CD4-positive, alpha-beta T cell treated with Interleukin-15 for 4 hours (primary cell): ENCODE data around the gene PAPPA.

Experiments
- DNase-seq: peaks from one replicate; pipeline ENCODE4 v3.0.0-alpha.2; 2020; ENCODE audit warnings: low spot score

Gene PAPPA

GRCh38 chr9:116387934-116388698 is 234.5 kb downstream of the PAPPA start:
- no peak for DNase-seq

DNA sequence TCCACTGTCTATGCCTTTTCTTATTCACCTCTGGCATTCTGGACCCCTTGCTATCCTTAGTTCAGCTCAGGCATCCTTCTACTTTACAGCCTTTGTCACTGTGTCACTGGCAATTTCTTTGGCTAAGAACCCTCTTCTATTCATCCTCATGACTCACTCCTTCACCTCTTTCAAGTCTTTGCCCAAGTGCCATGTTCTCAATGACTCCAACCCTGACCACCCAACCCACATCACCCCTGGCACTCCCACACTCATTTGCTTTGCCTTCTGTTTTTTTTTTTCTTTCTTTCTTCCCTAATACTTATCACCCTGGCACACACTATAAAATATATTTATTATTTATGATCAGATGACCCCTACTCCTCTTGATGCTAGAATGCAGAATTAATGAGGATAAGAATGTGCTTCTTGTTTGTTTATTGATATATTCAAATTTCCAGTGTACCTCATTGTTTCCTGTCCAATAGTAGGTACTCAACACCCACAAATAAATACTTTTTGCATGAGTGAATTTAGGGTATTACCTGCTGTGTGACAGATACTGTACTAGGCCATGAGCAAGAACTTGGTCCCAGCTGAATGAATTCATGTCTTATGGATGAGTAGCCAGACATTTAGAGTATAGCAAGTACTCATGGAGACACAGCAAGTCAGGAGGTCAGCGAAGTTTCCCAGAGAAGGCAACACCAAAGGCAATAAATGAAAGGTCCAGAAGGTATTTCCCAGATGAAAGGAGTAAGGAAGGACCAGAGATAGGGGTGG is 236.1 kb downstream of the PAPPA start:
- DNase-seq, result no peak

DNA sequence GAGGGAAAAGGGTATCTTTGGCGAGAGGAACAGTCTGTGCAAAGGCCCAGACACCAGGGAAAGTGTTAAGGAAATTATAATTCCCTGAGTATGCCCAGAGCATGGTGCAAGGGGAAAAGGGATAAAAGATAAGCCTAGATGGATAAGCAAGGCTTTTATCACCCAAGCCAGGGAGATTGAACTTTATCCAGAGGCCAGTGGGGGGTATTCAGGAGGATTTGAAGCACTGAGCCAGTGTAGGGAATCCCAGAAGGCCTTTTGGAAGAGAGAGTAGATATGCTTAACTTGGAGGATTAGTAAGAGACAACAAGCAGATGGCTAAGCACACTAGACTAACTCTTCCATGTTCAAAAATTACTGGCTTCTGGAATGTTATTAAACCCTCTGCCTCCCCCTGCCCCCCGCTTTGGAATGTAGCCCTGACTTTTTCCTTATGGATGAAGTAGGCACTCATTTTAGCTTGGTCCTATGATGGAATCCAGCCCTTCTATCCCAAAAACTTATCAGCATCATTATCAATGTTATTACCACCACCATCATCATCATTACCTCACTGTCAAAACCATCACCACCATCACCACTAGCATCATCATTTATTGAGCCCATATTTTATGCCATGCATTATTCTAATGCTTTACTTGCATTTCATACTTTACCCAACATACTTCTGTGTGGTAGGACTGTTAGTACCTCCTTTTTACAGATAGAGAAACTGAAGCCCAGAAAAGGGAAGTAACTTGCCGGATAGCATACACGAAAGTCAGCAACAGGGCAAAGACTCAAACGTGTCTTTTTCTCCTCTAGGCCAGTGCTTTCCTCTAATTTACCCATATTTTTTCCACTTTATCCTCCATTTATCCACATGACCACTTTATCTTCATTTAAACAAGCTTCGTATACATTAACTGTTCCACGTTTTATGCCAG is 237.0 kb downstream of the PAPPA start:
- DNase-seq, result peak; percentile 1

- DNase-seq, result no peak
Measured at GRCh38 chr9:116391306-116391900, 237.8 kb downstream of the PAPPA start.

DNA sequence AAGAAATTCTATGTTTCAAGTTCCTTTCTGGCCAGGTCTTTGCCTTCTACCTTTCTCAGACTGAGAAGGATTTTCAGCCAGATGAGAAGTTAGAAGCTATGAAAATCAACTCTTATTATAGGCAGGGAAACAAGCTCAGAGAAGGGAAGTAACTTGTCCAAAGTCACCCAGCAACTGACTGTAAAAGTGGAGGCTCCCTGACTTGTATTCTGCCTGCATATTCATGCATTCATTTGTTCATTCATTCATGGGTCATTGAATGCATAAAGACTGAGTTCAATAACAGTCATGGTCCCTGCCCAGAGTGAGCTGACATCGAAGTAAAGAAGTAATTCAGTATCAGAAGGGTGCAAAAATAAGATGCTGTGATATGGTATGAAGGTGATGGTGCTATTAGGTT is 239.6 kb downstream of the PAPPA start:
- no peak for DNase-seq

DNA sequence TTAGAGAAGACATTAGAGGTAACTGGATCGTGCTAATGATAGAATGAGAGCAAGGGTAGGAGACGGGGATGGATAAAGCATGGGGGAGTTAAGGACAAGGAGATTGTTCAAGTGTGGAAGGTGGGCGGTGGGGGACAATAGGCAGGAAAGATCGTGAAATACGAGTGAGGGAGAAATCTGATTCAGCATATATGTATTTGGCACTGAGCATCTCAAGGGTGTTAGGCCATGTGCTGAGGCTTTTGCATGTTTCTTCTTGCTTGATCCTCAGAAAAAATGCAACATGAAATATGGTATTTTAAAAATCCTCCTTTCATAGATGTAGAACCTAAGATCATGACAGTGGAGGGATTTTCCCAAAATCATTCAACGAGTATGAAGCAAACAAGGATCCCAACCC is 240.5 kb downstream of the PAPPA start:
- no peak for DNase-seq

DNA sequence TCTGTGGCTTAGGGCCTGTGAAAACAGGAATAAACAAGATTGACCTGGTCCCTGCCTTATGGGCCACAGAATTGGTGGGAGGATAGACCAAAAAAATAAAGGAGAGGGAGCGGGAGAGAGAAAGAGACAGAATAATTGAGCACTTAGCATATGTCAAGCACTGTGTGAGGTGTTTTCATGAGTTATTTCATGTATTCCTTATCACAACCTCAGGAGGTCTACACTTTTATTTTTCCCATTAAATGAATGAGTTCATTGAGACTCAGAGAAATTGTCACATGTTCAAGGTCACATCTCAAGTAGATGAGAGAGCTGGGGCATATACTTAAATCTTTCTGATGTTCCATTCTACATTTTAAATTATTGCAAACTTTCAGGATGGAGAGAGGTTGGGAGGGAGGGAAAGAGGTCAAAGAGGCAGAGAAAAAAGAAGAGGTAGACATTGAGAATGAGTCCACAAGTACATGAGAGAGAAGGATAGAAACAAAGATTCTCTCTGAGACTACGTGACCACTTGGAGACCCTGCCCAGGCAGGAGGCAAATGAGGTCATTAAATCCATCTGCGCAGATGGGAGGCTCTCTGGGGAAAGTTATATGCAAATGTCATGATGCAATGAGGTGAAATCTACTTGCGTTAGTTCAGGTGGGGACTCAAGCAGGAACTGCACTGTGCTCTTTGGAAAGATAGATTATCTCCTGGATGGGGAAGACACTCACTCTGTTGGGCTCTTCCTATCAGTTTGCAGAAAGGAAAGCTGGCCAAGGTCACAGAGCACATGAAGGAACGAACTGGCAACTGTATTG is 241.5 kb downstream of the PAPPA start:
- DNase-seq, result no peak

DNA sequence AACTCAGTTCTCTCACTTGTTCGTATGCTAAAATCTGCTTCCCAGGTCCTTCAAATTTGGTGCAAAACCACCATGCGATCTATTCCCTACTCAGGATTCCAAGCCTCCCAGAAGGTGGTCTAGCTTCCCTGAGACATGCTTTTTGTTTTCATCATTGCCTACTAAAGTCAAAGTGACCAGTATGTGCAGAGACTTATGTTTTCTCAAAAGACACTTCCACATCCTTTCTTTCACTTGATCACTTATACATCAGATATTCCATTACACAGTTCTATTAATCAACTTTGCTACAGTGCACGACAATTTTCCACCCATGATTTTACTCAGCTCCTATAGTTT is 242.1 kb downstream of the PAPPA start:
- DNase-seq, result no peak

- no peak for DNase-seq
Measured at GRCh38 chr9:116403171-116403570, 249.6 kb downstream of the PAPPA start.

- DNase-seq, result no peak
Measured at GRCh38 chr9:116404228-116404627, 250.6 kb downstream of the PAPPA start.

GRCh38 chr9:116405321-116405720 is 251.7 kb downstream of the PAPPA start:
- DNase-seq, result no peak

GRCh38 chr9:116406469-116406868 is 252.9 kb downstream of the PAPPA start:
- DNase-seq, result no peak

GRCh38 chr9:116409129-116409528 is 255.5 kb downstream of the PAPPA start:
- DNase-seq, result no peak

DNA sequence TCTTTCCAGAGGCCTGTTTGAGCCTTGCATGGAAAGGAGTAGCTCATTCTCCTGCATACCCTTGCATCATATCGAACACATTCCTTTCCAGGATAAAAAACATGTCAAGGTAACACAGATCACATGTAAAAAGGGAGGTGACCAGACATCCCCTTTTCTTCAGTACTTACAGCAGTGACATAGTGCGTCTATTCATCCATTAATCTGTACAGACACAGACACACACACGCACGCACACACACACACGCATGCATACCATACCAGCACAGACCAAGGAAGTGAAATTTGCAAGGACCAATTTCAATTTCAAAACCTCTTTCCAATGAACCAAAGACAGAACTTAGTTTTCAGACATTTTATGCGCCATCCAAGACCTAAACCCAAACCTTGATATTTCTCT is 256.0 kb downstream of the PAPPA start:
- no peak for DNase-seq

GRCh38 chr9:116411506-116411905 is 257.9 kb downstream of the PAPPA start:
- DNase-seq, result no peak

GRCh38 chr9:116414374-116414773 is 260.8 kb downstream of the PAPPA start:
- DNase-seq, result no peak

GRCh38 chr9:116416421-116416820 is 262.8 kb downstream of the PAPPA start:
- DNase-seq, result no peak

DNA sequence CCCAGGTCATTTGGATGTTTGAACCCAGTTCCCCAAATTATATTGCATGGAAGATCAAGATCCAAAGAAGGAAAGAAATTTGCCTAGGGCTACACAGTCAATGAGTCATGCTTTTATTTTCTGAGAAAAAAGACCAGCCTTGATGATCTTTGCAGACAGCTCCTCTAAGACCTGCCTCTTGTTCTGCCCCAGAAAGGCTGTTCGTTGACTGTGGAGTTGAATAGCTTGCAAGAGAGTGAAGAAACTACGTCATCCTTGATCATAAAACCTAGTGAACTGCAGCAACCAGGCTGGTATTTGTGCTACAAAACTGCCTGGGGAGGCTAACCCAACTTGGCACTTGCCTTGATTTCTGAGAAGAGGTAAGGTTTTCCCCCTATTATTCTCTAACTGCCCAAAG is 263.9 kb downstream of the PAPPA start:
- DNase-seq, result no peak

GRCh38 chr9:116419181-116419580 is 265.6 kb downstream of the PAPPA start:
- DNase-seq, result no peak

DNA sequence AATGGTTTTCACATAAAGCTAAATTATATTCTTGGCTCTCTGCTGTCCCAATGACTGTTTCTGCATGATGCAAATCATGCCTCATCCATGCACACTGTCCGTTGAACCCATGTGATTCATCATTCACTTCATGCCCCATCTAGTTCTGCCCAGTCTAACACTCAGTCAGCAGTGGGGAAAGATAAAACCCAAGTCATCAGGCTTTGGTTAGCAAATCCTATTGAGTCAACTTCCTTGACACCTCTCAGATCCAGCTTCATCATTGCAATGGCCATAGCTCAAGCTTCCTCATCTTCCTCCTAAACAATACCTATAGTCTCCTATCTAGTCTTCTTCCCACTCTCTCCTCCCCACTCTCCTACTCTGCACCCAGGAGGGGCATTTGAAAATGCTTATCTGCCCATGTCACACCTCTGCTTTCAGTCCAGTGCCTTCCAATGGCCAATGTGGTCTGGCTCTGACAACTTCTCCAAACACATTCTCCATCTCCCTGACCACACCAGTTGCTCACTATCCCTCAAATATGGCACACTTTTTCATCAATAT is 267.5 kb downstream of the PAPPA start:
- no peak for DNase-seq
